ENCODE measurements around the gene UNC119B. TPM values are rescaled to one million over a fixed set of nuclear protein-coding genes. Genes with fewer than 3 reads are reported as not detected.
"Not testable (repeated sequence)": the region's sequence is repeated elsewhere in the genome, so short reads cannot be mapped to it uniquely, and the experiment has no call there.

Gene UNC119B
- total RNA-seq, 2 experiments from 2014 or later, result 26.2 to 29.8 TPM

DNA sequence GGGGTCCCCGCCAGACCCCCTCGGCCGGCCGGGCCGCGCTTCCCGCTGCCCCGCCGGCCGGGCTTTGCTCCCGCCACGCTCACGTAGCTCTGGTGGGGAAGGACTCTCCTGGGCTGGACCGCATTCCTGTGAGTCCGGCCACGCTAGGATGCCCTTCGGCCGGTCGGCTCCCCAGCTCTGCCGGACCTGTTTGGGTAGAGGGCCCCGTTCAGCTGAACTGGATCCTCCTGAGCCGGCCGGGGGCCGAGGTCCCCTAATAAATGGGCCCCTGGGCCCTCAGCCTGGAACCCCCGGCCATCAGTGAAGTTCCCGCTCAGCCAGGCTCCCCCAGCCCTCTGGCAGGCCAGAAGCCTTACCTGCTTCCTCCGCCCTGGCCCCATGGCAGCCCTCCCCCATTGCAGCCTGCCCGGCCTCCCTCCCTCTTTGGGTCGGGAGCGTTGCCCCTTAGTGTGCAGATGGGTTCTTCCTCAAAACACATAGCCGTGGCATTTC lies 593 bp downstream of the UNC119B start:
- ChIA-PET POLR2A (interaction anchor here (0.5 to 1.0 kb wide), 3 partner anchors 14 to 348 kb away, joined by 3 to 5 read pairs (median 3); partner anchors contain the start of gene POP5), CTCF (interaction anchor here (0.8 to 2.5 kb wide), 4 partner anchors 62 to 261 kb away, joined by 3 to 15 read pairs (median 6); no protein-coding TSS in a partner anchor)

DNA sequence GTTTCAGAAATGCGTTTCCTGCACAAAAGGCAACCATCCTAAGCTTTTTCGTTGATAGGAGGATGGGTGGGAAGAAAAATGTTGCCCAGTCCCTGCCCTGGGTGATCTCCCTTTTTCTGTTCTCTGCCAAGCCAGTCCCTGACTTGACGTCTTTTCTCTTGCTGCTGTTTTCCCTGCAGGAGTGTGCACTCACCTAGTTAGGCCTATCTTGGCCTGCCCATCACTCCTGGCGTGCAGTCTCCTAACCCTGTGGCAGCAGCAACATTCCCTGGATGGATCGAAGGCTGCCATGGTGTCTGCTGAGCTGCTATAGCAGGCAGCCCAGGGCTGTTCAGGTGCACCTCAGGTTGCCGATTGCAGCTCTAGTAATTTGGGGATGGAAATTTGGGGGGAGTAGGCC lies 1.2 kb downstream of the UNC119B start:
- ChIA-PET CTCF (interaction anchor here (1.3 to 2.5 kb wide), 4 partner anchors 62 to 129 kb away, joined by 3 to 15 read pairs (median 7); partner anchors contain the start of gene POP5), POLR2A (no interaction called here)

GRCh38 chr12:120712610-120713009 lies 2.4 kb downstream of the UNC119B start:
- POLR2A ChIA-PET, result no interaction called here
- CTCF ChIA-PET, result interaction anchor here (1.4 to 2.5 kb wide), 3 partner anchors 64 to 130 kb away, joined by 5 to 15 read pairs (median 9); partner anchors contain the start of gene POP5

DNA sequence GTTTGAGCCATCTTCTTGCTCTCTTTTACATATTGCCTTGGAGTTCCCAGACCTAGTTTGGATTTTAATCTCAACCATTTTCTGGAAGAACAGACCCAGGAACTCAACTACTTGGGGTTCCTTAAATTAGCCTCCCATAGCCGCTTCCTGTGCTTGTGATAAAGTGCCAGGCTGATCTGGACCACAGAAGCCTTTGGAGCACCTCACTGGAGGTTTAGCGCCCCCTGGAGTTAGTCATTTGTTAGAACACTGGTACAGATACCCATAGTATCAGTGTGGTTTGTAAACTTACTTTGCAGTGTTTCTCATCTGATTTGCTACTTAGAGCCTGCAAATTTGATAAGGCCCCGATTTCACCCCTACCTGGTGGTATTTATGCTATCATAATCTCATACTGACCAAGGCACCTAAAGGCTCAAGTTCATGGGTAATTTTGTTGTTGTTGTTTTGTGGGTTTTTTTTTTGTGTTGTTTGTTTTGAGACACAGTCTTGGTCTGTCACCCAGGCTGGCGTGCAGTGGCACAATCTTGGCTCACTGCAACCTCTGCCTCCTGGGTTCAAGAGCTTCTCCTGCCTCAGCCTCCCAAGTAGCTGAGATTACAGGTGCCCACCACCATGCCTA lies 3.7 kb downstream of the UNC119B start:
- ChIA-PET POLR2A (no interaction called here), CTCF (interaction anchor here (1.0 to 1.4 kb wide), 3 partner anchors 65 to 259 kb away, joined by 3 read pairs; no protein-coding TSS in a partner anchor)

GRCh38 chr12:120718055-120718454 lies 7.8 kb downstream of the UNC119B start:
- CTCF ChIA-PET, result no interaction called here
- POLR2A ChIA-PET, result interaction anchor here (1.1 kb wide), 1 partner anchor 20 kb away, joined by 3 read pairs; no protein-coding TSS in a partner anchor

DNA sequence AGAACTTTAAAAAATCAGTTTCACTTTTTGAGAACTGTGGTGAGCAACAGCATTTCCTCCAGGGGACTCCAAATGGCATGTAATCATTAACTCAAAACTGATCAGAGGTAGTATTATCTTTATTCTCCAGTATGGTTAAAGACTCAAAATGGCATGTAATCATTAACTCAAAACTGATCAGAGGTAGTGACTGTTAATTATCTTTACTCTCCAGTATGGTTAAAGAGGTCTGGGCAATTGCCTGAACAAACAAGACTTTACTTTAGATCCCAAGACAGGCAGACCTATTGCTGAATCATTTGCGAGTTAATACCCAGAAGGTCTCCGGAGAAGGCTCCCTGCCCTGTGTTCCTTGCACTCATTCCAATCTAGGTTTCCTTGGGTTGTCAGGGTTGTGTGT lies 8.8 kb downstream of the UNC119B start:
- CTCF ChIA-PET, result no interaction called here
- POLR2A ChIA-PET, result no interaction called here

DNA sequence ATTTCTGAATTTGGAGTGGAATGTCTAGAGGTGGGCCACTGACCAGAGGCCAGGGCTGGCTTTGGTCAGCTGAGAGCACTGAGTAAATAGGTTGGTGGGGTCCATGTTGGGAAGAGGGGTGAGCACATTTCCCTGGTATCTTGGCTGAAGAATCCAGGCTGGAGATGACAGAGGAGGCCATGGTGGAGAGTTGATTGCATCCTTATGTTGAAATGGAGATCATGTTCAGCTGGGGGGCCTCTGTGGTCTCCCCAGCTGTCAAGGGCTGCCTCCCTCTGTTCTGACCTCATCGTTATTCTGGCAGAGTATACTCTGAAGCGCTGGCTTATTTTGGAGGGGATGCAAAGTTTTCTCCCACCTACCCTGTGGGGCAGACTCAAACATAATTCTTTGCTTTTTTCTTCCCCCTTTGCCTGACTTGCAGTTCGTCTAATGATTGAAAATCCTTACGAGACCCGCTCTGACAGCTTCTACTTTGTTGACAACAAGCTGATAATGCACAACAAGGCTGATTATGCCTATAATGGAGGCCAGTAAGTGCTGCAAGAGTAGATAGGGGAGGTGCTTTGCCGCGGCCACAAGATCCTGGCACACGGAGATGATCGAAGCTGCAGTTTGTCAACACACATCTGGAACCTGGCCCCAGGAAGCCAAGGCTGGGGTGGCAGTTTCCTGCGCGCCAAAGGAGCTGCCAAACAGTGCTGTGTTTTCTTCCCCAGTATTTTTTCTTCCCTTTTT lies 9.4 kb downstream of the UNC119B start:
- ChIA-PET CTCF (interaction anchor here (0.8 to 1.3 kb wide), 2 partner anchors 71 to 137 kb away, joined by 4 read pairs; no protein-coding TSS in a partner anchor), POLR2A (no interaction called here)

DNA sequence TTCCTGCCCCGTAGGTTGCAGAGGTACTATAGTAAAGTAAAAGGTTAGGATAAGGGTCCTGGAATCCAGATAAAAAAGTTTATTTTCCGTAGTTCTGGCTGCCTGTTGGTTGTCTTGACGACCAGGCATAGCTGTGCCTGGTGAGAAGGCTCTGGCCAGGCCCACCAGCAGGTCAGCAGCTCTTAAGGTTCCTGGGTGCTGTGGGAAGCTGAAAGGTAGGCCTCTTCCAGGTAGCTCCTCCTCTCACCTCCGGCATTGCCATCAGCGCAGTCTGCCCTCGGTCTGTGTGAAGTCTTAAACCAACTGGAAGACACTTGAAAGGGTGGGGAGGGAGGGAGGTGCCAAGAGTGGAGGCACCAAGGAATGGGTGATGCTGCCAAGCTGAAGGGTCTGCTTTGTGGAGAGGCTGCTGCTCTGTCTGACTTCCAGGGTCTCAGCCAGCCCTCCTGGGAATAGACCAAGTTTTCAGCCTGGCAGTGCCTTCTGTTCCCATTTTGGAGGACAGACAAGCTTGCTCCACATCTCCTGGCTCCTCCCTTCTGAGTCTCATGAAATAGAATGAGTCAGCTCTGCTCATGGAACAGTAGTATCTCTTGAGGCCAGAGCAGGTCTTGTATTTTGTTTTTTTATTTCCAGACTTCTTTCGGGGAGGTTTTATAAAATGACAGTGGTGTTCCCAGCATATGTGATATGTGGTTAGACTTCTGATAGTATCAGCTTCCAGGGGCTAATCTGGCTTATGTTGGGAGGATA lies 10.2 kb downstream of the UNC119B start:
- ChIA-PET POLR2A (no interaction called here), CTCF (interaction anchor here (0.6 to 1.3 kb wide), 3 partner anchors 71 to 154 kb away, joined by 3 to 4 read pairs (median 4); no protein-coding TSS in a partner anchor)

GRCh38 chr12:120720987-120721801 lies 10.9 kb downstream of the UNC119B start:
- ChIA-PET POLR2A (no interaction called here), CTCF (interaction anchor here (1.3 to 1.6 kb wide), 2 partner anchors 72 to 73 kb away, joined by 4 read pairs; no protein-coding TSS in a partner anchor)

DNA sequence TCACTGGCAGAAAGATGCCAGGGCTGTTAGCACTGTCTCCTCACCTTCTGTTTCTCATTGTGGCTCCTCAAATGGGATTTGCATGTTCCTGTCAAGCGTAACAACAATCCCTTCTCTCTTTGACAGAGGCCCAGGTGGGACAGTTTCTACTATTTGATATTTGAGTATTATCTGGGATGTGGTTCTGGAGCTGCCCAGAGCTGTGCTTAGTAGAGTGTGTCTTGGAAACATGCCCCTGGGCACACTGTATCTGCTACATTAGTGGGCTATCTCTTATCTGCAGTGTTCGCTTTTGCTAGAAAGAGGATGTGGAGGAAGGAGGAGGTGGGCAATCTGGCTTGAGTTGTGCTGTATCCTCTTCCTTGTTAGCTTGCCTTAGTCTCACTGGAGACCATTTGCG lies 11.6 kb downstream of the UNC119B start:
- ChIA-PET CTCF (interaction anchor here (0.8 to 1.6 kb wide), 2 partner anchors 73 to 250 kb away, joined by 3 to 4 read pairs; no protein-coding TSS in a partner anchor), POLR2A (no interaction called here)

GRCh38 chr12:120722784-120723183 lies 12.5 kb downstream of the UNC119B start:
- CTCF ChIA-PET, result interaction anchor here (0.8 to 1.6 kb wide), 2 partner anchors 74 to 249 kb away, joined by 3 to 4 read pairs; no protein-coding TSS in a partner anchor
- POLR2A ChIA-PET, result no interaction called here

DNA sequence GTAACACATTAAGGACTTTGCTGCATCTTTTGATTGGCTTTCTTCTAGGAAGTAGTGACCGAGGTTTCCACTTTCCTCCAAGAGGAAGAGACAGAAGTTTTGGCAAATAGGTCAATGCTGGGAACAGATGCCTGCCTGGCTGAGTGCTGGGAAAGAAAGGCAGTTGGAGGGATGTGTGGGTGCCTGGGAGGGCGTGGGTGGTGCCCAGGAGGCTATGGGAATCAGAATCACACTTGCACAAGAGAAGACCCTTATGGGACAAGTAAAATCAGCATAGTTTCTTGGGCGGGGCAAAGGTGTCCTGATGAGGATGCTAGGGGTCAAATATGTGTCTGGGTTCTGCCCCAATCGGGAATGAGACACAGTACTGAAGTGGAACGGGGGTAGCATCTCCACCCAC lies 14.5 kb downstream of the UNC119B start:
- POLR2A ChIA-PET, result no interaction called here
- CTCF ChIA-PET, result no interaction called here

DNA sequence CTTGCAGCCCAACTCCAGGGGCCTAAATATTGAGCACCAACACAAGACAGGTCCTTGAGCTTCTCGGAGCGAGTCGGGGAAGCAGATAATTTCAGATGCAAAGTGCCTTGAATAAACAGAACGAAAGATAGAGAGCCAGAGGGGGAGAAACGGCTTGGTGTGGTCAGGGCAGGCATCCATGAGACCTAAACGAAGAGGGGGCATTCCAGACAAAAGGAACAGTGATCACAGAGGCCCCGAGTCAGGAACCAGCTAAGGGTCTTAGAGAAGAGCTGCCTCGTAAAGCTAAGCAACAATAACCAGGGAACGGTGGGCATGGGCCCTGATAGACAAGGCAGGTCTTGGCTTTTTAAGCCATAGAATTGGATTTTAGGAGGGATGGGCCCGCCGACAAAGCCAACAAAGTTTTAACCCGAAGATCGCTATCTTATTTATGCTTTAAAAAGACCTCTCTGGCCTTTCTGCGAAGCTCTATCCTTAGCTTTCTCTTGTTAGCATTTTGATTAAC lies 14.9 kb downstream of the UNC119B start:
- POLR2A ChIA-PET, result interaction anchor here (0.6 kb wide), 2 partner anchors 15 to 521 kb away, joined by 3 to 16 read pairs; partner anchors contain the start of gene UNC119B

DNA sequence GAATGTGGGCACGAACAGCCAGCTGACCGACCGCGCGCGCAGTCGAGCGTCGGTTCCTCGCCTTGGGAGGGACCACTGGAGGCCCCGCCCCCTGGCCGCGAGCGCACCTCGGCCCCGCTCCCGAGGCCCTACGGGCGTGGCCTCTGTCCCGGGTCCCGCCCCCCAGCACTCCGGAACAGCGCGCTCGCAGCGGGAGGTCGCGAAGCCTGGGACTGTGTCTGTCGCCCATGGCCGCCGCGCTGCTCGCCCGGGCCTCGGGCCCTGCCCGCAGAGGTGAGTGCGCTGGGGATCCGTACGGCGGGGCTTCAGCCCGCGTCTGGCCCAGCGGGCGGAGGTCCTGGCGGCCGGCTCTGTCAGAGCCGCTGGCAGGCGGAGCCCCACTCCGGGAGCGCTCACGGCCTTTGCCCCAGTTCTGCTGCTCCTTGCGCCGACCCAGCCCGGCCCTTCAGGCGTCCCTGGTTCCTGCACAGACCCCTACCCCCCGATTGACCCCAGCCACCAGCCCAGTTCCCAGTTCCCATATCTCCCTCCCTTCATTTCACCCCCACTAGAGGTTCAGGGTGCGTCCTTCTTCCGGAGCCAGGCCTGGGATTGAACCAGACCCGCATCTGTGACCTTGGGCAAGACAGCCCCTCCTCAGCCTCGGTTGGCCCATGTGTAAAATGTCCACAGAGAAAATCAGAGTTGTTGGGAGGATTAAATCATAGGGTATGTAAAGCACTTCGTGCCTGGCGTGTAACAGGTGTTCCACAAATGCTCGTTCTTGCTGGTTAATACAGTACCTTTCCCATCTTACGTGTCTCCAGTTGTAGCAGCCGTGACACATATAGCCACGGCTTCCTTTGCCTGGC lies 15.6 kb downstream of the UNC119B start, which contains the start of gene ACADS:
Gene ACADS (plus strand): TSS at position 168 of the 851 bp plus-strand sequence. CDS start 60 bp downstream, at position 228.
- ChIA-PET CTCF (interaction anchor here (0.6 kb wide), 1 partner anchor 371 kb away, joined by 3 read pairs; no protein-coding TSS in a partner anchor), POLR2A (interaction anchor here (0.5 to 0.6 kb wide), 3 partner anchors 11 to 522 kb away, joined by 3 to 16 read pairs (median 3); partner anchors contain the start of gene UNC119B)

More for the DNA sequence above, 14.9 kb downstream of the UNC119B start:
- CTCF ChIA-PET, result interaction anchor here (0.6 kb wide), 1 partner anchor 372 kb away, joined by 3 read pairs; no protein-coding TSS in a partner anchor

GRCh38 chr12:120726510-120726793 lies 16.2 kb downstream of the UNC119B start:
- ChIA-PET CTCF (no interaction called here), POLR2A (interaction anchor here (0.5 kb wide), 1 partner anchor 10 kb away, joined by 3 read pairs; no protein-coding TSS in a partner anchor)

- CTCF ChIA-PET, result no interaction called here
- POLR2A ChIA-PET, result no interaction called here
Observed at GRCh38 chr12:120726961-120727360, 16.7 kb downstream of the UNC119B start.

DNA sequence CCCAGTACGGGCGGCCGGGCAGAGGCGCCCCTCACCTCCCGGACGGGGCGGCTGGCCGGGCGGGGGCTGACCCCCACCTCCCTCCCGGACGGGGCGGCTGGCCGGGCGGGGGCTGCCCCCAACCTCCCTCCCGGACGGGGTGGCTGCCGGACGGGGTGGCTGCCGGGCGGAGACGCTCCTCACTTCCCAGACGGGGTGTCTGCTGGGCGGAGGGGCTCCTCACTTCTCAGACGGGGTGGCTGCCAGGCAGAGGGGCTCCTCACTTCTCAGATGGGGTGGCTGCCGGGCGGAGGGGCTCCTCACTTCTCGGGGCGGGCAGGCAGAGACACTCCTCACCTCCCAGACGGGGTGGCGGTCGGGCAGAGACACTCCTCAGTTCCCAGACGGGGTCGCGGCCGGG lies 21.9 kb downstream of the UNC119B start:
- CTCF ChIA-PET, POLR2A ChIA-PET: not testable (repeated sequence)
